Right renal pelvis (tissue), 4 donors: Measurements from ENCODE around the gene SOD1. TPM values are rescaled to one million over a fixed set of nuclear protein-coding genes. Genes with fewer than 3 reads are reported as not detected.

Source experiments
- DNase-seq, 4 donors: peaks; one replicate each; pipeline ENCODE4 v3.0.0-alpha.2; 2013; ENCODE audit warnings: low read depth in 4 of 4, low spot score in 3 of 4, missing footprints in 1 of 4
- polyA plus RNA-seq, 4 donors: library from polyadenylated mRNA; unstranded; fragments of 120-200 nt; gene quantifications; one replicate each; pipeline ENCODE4 v1.2.1, GENCODE V29; 2013; ENCODE audit not compliant: insufficient read length in 4 of 4

Gene SOD1
- polyA plus RNA-seq, 4 donors, result 275 to 293 (median 284) TPM

GRCh38 chr21:31678478-31678877, 19.0 kb downstream of the SOD1 start:
- no peak for DNase-seq

DNA sequence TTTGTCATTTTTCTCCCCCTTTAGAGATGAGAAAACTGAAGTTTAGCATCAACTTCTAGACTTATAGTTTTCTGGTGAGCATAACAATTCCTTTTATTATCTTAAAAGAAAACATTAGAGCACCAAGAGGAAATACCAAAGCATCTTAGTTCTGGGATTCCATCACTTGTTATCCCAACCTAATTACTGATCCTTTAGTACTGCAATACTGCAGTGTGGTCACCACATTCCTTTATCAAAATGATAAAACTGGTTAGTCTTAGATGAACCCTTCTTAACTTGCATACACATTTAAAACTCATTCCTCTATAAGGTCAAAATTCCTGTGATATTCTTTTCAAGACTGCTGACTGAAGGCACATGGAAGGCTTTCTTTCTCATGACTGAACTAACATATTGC, 23.1 kb downstream of the SOD1 start:
- DNase-seq, result no peak

DNA sequence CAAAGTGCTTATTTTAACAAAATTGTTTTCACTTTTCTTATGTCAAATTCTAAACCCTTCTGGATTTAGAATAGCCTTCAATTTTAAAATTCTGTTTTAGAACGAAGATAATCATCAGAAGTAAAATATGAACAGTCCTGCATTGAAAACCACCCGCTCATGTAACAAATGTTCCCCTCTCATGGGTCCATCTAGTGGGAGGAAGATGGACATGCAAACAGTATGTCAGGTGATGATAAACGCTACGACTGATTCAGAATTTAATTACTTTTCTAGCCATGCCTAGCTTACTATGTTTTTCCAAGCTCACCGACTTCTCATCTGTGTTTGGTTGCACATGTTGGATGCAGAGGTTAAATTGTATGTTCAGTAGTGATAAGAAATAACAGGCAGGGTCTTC, 23.5 kb downstream of the SOD1 start:
- DNase-seq, result no peak

GRCh38 chr21:31684918-31685317, 25.4 kb downstream of the SOD1 start:
- DNase-seq, result no peak

- DNase-seq, result no peak
Observed at GRCh38 chr21:31686272-31686915, 26.9 kb downstream of the SOD1 start.

GRCh38 chr21:31687108-31687507, 27.6 kb downstream of the SOD1 start:
- DNase-seq, result no peak

- no peak for DNase-seq
Observed at GRCh38 chr21:31688603-31689368, 29.3 kb downstream of the SOD1 start.

DNA sequence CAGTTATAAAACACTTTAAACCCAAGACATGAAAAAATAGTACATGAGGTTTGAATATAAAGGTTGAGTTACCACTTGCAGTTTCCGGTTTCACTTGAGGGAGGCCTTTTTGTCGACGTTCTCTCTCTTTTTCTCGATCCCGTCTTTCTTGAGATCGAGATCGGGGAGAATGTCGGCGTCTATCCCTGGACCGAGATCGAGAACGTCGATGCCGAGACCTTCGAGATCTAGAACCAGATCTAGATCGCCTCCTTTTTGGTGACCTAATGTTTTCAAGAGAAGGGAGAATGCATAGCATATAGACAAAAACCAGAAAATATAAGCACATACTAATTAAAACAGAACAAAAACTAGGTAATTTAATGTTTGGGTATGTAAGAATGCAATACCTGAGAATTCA, 33.7 kb downstream of the SOD1 start:
- DNase-seq, result no peak

DNA sequence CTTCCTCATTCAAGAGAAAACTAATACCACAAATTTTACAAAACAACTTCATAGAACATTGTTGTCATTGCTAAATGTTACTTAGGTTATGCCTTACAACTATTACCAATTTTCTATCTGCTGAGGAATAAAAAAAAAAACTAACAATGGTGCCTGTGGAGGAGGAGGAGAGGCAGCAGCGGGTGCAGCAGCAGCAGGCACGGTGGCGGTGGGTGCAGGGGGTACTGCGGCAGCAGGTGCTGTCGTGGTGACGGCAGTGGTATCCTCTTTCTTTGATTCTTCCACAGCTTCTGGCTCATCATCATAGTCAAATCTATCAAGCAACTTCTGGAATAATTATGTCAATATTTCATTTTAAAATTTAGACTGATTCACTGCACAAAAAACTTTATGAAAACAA, 36.9 kb downstream of the SOD1 start:
- no peak for DNase-seq

DNA sequence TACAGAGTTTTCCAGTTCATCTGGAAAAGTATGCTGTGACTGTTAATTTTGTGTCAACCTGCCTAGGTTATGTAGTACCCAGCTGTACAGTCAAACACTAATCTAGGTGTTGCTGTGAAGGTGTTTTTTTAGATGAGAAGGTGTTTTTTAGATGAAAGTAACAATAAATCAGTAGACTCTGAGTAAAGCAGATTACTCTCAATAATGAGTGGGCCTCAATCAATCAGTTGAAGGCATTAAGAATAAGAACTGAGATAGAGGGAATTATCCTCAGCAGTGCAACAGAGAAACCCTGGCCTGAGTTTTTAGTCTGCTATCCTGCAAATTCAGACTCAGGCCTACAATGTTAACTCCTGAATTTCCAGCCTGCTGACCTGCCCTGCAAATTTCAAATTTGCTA, 39.0 kb downstream of the SOD1 start:
- DNase-seq, result no peak

- DNase-seq, result no peak
Observed at GRCh38 chr21:31700040-31700439, 40.5 kb downstream of the SOD1 start.

DNA sequence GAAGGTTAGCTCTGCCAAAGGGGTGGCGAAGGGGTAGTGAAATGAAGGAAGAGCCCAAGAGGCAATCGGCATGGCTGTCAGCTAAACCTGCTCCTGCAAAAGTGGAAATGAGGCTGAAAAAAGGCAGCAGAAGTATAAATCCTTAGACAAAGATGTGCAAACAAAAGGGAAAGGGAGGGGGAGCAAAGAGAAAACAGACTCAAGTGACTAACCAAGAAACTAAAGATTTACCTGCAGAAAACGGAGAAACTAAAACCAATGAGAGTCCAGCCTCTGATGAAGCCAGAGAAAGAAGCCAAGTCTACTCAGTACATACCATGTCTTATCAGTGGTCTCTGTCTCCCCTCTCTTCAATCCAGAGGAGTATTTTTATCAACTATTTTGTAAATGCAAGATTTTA, 47.1 kb downstream of the SOD1 start:
- no peak for DNase-seq

GRCh38 chr21:31707499-31707898, 48.0 kb downstream of the SOD1 start:
- DNase-seq, result no peak

- DNase-seq, result no peak
Observed at GRCh38 chr21:31708541-31708940, 49.0 kb downstream of the SOD1 start.

DNA sequence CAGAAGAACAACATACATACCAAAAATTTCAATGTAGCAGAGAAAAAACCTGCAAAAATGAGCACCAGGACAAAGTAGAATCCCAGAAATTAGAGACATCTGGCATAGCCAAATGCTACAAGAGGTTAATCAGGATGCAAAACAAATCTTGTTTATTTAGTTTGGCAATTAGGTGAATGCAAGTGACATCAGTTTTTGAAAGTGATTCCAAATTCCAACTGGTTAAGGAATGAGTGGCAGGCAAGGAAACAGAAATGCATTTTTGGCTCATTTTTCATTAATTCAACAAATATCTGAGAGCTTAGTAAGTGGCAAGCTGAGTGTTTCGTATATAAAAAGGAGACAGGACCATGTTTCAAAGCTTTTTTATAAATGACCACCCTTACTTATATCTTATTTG, 51.1 kb downstream of the SOD1 start:
- DNase-seq, result no peak

GRCh38 chr21:31711326-31711725, 51.8 kb downstream of the SOD1 start:
- DNase-seq, result no peak

DNA sequence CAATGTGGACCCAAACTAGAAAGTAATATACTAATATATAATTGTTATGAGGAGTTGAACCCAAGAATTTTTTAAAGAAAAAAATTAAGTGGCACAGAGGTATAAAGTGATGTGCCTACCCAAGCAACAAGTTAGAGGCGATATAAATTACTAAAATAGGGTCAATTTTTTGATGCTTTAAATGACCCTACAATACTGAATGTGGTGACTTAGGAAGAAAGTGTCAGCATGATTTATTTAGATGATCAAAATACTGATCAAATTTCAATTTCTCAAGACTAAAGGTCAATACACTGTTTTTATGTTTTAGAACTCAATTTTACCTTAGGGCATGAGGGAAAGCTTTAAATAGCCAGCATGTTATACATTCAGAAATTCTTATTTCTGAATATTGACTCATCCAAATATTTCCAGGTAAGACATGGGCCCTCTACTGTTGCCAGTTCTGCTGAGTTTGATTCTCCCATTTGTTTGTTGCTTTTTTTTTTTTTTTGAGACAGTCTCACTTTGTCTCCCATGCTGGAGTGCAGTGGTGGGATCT, 52.3 kb downstream of the SOD1 start:
- DNase-seq, result no peak

DNA sequence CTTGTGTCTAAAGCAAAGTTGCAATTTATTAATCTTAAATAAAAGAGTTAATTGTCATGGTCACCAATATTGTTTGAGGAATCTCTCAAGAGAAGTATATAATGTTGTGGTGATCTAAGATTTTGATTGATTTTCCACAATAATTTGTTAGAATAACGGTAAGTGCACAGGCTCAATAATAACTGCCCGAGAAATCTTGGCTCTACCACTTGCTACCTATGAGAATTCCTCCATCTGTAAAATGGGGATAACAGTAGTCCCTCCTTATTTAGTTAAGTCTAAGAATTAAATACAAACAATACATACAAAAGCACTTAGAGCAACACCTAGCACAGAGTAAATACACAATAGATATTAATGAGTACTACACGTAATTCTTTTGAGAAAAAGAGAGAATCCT, 53.6 kb downstream of the SOD1 start:
- DNase-seq, result no peak

GRCh38 chr21:31713973-31714740, 54.7 kb downstream of the SOD1 start:
- no peak for DNase-seq

- DNase-seq, result no peak
Observed at GRCh38 chr21:31714741-31715365, 55.4 kb downstream of the SOD1 start.

DNA sequence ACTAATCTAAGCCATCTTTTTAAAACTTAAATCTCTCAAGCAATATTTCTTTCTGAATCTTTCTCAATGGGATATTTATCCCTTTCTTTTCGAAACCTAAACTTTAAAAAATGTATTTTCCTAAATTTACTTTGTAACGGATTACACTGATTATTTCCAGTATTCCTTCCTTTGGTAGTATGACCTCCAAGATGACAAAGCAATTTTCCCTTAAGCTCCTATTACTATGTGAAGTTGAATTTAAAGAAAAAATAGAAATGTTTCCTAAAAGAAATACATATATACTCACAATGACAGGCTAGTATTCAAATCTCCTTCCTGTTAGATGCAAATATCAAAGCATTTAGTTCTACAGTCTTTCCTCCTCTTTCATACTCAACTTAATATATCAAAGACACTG, 56.6 kb downstream of the SOD1 start:
- DNase-seq, result no peak
